ENCODE results near the gene NEURL4. TPM values are rescaled to one million over a fixed set of nuclear protein-coding genes. Genes with fewer than 3 reads are reported as not detected.
A peak's percentile ranks its signal among the peaks of the same experiment; 100 is the strongest.

NEURL4 gene
- total and polyA plus RNA-seq, 2 donors (not counting 1 experiment from before 2014, with no cell fraction given): 6.0 to 20.1 TPM

DNA sequence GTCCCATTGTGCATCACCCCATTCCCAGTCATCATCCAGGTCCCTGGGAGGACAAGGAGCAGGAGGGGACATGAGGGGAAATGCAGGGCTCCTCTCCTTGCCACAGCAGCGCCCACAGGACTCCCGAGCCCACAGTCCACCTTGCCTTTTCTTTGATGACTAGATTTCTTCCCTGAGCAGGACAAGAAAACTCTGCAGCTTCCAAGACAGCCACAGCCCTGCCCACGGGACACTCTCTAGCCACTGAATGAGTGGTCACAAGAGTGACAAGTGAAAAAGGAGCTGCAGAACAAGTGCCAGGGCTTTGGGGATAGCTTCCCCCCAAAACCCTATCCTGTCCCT is 4.7 kb downstream of the NEURL4 start:
- TF ChIP-seq EZH2 (IDR thresholded peaks at IDR 0.05; ENCODE audit: low read length, missing control alignments) (no peak), CTCF (conservative IDR thresholded peaks at IDR 0.05 in 1 of 2, IDR thresholded peaks at IDR 0.05 in 1 of 2; ENCODE audit: low read depth in 1 of 2, low read length in 2 of 2) (no peak)
- H3K79me2 ChIP-seq (ENCODE audit: control insufficient read depth, insufficient read depth, low read length): peaks cover 6% of the 10 kb centered on the region
- no peaks in the 10 kb centered on the region for H3K27me3 ChIP-seq (ENCODE audit: control insufficient read depth, insufficient read depth, low read length)
- no peak overlapping the region for H3K27ac ChIP-seq (ENCODE audit: insufficient read depth, low read length)
- DNase-seq (ENCODE audit: low read depth in 2 of 2): no peak
- no peaks in the 10 kb centered on the region for H4K20me1 ChIP-seq (ENCODE audit: control insufficient read depth, extremely low read depth, insufficient read depth, low read length)
- H3K9ac ChIP-seq (ENCODE audit: insufficient read depth, low read length): no peak overlapping the region
- no peak overlapping the region for H3K4me3 ChIP-seq (replicated peaks in 1 of 4; ENCODE audit: control extremely low read depth in 1 of 4, insufficient read depth in 1 of 4, low read depth in 3 of 4, low read length in 4 of 4)
- no peaks in the 10 kb centered on the region for H3K9me3 ChIP-seq (ENCODE audit: control insufficient read depth, insufficient read depth, low read depth, low read length)
- no peak overlapping the region for H2AFZ ChIP-seq (ENCODE audit: low read length)
- no peak overlapping the region for H3K4me2 ChIP-seq (ENCODE audit: extremely low read depth, insufficient read depth, low read length)
- peaks cover 27% of the 10 kb centered on the region for H3K36me3 ChIP-seq (ENCODE audit: control insufficient read depth, insufficient read depth, low read length)
- H3K4me1 ChIP-seq (ENCODE audit: control insufficient read depth, extremely low read depth, insufficient read depth, low read length): no peaks in the 10 kb centered on the region

DNA sequence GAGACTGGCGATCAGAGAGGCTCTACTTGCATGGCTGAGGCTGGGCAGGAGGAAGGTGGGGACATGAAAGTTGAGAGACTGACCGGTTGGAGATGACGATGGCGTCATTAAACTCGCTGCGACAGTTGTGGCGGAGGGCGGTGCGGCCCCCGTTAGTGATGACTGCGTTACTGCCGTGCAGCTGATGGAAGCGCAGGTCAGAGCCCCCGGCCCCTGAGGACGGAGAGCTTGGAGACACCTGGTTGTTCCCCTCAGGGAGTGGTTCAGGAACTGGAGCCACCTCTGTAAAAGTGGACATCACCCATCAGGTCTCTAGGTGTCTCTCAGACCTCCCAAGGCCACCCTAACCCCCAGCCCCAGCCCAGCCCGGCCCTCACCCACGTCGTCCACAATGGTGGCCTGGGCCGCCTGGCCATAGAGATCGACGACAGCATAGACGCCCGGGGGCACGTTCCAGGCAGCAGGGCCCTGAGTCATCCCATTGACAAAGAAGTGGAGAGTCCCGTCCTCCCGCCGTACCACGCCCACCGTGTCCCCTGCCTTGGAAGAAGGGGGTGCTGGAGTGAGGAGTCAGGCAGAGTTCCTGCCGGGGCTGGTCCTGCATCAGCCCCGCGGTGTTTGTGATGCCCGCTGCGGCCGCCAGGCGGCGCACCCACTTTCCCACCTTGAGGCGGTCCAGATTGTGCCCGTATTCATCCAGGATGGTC is 5.3 kb downstream of the NEURL4 start:
- no peaks in the 10 kb centered on the region for H3K9me3 ChIP-seq (ENCODE audit: control insufficient read depth, insufficient read depth, low read depth, low read length)

More for the DNA sequence above, 5.3 kb downstream of the NEURL4 start:
- Histone ChIP-seq H3K27me3 (ENCODE audit: control insufficient read depth, insufficient read depth, low read length) (no peaks in the 10 kb centered on the region), H3K79me2 (ENCODE audit: control insufficient read depth, insufficient read depth, low read length) (peaks cover 6% of the 10 kb centered on the region), H3K27ac (ENCODE audit: insufficient read depth, low read length) (no peak overlapping the region), H3K4me2 (ENCODE audit: extremely low read depth, insufficient read depth, low read length) (no peak overlapping the region), H3K4me1 (ENCODE audit: control insufficient read depth, extremely low read depth, insufficient read depth, low read length) (no peaks in the 10 kb centered on the region), H4K20me1 (ENCODE audit: control insufficient read depth, extremely low read depth, insufficient read depth, low read length) (no peaks in the 10 kb centered on the region), H2AFZ (ENCODE audit: low read length) (no peak overlapping the region), H3K36me3 (ENCODE audit: control insufficient read depth, insufficient read depth, low read length) (peaks cover 27% of the 10 kb centered on the region), H3K4me3 (replicated peaks in 1 of 4; ENCODE audit: control extremely low read depth in 1 of 4, insufficient read depth in 1 of 4, low read depth in 3 of 4, low read length in 4 of 4) (no peak overlapping the region), H3K9ac (ENCODE audit: insufficient read depth, low read length) (no peak overlapping the region)
- peak in 1 of 2 donors; percentile 30 for DNase-seq (ENCODE audit: low read depth in 2 of 2)
- TF ChIP-seq CTCF (conservative IDR thresholded peaks at IDR 0.05 in 1 of 2, IDR thresholded peaks at IDR 0.05 in 1 of 2; ENCODE audit: low read depth in 1 of 2, low read length in 2 of 2) (peak; percentile 81 to 93), EZH2 (IDR thresholded peaks at IDR 0.05; ENCODE audit: low read length, missing control alignments) (no peak)
